C4-2B (cell line): ENCODE data around the gene DENND5A.

ENCODE experiments used
- ZFX ChIP-seq: fragments of 450-650 bp; IDR thresholded peaks from 2 replicates; pipeline ENCODE4 v1.6.1; 2017
- TF ChIP-seq, protein P1 (sequence below): fragments of 450-650 bp; conservative IDR thresholded peaks from 2 replicates; pipeline ENCODE4 v1.5.1; 2017; ENCODE audit warnings: mild to moderate bottlenecking

DNA sequence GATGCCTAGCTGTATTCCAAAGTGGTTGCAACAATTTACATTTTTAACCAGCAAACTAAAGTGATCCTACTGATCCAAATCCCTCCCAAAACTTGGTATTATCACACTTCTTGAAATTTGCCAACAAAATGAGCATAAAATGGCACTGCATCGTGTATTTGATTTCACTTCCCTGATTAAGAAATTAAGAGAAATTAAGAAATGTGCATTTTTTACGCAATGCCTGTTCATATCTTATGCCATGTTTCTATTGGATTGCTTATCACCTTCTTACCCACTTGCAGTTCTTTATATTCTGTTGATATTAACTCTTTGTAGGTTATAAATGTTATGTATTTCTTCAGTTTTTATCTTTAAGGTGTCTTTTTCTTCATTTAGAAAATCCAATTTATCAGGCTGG, 80.6 kb downstream of the DENND5A start:
- TF ChIP-seq, protein P1, sequence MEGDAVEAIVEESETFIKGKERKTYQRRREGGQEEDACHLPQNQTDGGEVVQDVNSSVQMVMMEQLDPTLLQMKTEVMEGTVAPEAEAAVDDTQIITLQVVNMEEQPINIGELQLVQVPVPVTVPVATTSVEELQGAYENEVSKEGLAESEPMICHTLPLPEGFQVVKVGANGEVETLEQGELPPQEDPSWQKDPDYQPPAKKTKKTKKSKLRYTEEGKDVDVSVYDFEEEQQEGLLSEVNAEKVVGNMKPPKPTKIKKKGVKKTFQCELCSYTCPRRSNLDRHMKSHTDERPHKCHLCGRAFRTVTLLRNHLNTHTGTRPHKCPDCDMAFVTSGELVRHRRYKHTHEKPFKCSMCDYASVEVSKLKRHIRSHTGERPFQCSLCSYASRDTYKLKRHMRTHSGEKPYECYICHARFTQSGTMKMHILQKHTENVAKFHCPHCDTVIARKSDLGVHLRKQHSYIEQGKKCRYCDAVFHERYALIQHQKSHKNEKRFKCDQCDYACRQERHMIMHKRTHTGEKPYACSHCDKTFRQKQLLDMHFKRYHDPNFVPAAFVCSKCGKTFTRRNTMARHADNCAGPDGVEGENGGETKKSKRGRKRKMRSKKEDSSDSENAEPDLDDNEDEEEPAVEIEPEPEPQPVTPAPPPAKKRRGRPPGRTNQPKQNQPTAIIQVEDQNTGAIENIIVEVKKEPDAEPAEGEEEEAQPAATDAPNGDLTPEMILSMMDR, result no peak
- no peak for TF ChIP-seq ZFX
